ENCODE data around the gene ATP5F1B. TPM values are rescaled to one million over a fixed set of nuclear protein-coding genes. Genes with fewer than 3 reads are reported as not detected.

The ATP5F1B gene
- total RNA-seq, 1 donor, result 449 TPM

DNA sequence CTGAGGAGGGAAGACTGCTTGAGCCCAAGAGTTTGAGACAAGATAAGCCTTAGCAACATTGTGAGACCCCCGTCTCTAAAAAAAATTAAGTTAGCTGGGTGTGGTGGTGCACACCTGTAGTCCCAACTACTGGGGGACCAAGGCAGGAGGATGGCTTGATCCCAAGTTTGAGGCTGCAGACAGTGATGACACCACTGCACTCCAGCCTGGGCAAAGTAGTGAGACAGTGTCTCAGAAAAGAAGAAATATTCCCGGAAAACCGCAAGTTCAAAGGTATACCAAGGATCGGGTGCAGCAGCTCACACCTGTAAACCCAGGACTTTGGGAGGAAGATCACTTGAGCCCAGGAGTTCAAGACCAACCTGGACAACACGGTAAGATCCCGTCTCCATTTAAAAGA, 36.5 kb upstream of the ATP5F1B start:
- TF ChIP-seq, protein P1, sequence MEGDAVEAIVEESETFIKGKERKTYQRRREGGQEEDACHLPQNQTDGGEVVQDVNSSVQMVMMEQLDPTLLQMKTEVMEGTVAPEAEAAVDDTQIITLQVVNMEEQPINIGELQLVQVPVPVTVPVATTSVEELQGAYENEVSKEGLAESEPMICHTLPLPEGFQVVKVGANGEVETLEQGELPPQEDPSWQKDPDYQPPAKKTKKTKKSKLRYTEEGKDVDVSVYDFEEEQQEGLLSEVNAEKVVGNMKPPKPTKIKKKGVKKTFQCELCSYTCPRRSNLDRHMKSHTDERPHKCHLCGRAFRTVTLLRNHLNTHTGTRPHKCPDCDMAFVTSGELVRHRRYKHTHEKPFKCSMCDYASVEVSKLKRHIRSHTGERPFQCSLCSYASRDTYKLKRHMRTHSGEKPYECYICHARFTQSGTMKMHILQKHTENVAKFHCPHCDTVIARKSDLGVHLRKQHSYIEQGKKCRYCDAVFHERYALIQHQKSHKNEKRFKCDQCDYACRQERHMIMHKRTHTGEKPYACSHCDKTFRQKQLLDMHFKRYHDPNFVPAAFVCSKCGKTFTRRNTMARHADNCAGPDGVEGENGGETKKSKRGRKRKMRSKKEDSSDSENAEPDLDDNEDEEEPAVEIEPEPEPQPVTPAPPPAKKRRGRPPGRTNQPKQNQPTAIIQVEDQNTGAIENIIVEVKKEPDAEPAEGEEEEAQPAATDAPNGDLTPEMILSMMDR (IDR thresholded peaks at IDR 0.05; ENCODE audit: insufficient read depth, low read depth, low read length), result no peak
- no peak for DNase-seq (ENCODE audit: low read depth)

GRCh38 chr12:56679883-56680575, 34.2 kb upstream of the ATP5F1B start:
- no peak for DNase-seq (ENCODE audit: low read depth)
- TF ChIP-seq, protein P1 (IDR thresholded peaks at IDR 0.05; ENCODE audit: insufficient read depth, low read depth, low read length), result no peak
- no peak overlapping the region for H3K4me3 ChIP-seq (ENCODE audit: low read depth, low read length)

More for the DNA sequence above, 36.5 kb upstream of the ATP5F1B start:
- no peak overlapping the region for H3K4me3 ChIP-seq (ENCODE audit: low read depth, low read length)

DNA sequence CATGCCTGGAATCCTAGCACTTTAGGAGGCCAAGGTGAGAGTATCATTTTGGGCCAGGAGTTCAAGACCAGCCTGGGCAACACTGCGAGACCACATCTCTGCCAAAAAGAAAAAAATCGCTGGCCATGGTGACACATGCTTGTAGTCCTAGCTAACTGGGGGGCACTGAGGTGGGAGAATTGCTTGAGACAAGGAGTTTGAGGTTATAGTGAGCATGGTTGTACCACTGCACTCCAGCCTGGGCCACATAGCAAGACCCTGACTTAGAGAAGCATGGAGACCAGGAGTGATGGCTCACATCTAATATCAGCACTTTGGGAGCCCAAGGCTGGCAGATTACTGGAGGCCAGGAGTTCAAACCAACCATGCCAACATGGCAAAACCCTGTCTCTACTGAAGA, 33.1 kb upstream of the ATP5F1B start:
- no peak for DNase-seq (ENCODE audit: low read depth)
- TF ChIP-seq, protein P1 (IDR thresholded peaks at IDR 0.05; ENCODE audit: insufficient read depth, low read depth, low read length), result no peak
- no peak overlapping the region for H3K4me3 ChIP-seq (ENCODE audit: low read depth, low read length)

- TF ChIP-seq, protein P1 (IDR thresholded peaks at IDR 0.05; ENCODE audit: insufficient read depth, low read depth, low read length), result no peak
- no peak for DNase-seq (ENCODE audit: low read depth)
- H3K4me3 ChIP-seq (ENCODE audit: low read depth, low read length), result no peak overlapping the region
Measured at GRCh38 chr12:56677680-56678079, 31.9 kb upstream of the ATP5F1B start.

- no peak overlapping the region for H3K4me3 ChIP-seq (ENCODE audit: low read depth, low read length)
- no peak for DNase-seq (ENCODE audit: low read depth)
- TF ChIP-seq, protein P1 (IDR thresholded peaks at IDR 0.05; ENCODE audit: insufficient read depth, low read depth, low read length), result no peak
Measured at GRCh38 chr12:56676851-56677580, 31.2 kb upstream of the ATP5F1B start.

- TF ChIP-seq, protein P1 (IDR thresholded peaks at IDR 0.05; ENCODE audit: insufficient read depth, low read depth, low read length), result no peak
- no peak for DNase-seq (ENCODE audit: low read depth)
- no peak overlapping the region for H3K4me3 ChIP-seq (ENCODE audit: low read depth, low read length)
Measured at GRCh38 chr12:56671608-56672007, 25.8 kb upstream of the ATP5F1B start.

Measured in fibroblast of villous mesenchyme (primary cell).